Panc1 (cell line): ENCODE measurements around the gene DPP9. TPM values are rescaled to one million over a fixed set of nuclear protein-coding genes. Genes with fewer than 3 reads are reported as not detected.

ENCODE experiments used
- ATAC-seq: fragments of 200-7000 bp; cut with Tn5 transposase; 2 replicates; pipeline ENCODE4 v1.9.1; 2020; ENCODE audit warnings: mild to moderate bottlenecking, moderate library complexity
- BruUV-seq: library from RNA; stranded (reverse); fragments of 400-500 nt; replicated peaks from 2 replicates; lab custom pipeline; 2021; lab: Mats Ljungman, UMichigan
- CTCF ChIA-PET: fragments of 300-600 bp; sonication (Branson Sonifier 250); formaldehyde crosslinking; loops from one replicate; lab custom pipeline; 2022; ENCODE audit warnings: antibody characterized with exemption; lab: Charles Lee
- POLR2A ChIA-PET: fragments of 300-600 bp; sonication (Branson Sonifier 250); formaldehyde crosslinking; loops from one replicate; lab custom pipeline; 2022; ENCODE audit warnings: antibody characterized with exemption; lab: Charles Lee
- DNase-seq: peaks from one replicate; pipeline ENCODE4 v3.0.0-alpha.2; 2010; ENCODE audit warnings: low read depth, low spot score
- H3K27ac ChIP-seq: 2 replicates; pipeline ENCODE4 v1.5.1; 2011; ENCODE audit warnings: mild to moderate bottlenecking, low read length, inconsistent platforms
- H3K27me3 ChIP-seq: fragments of 200-500 bp; sonication (Bioruptor generic); 2 replicates; pipeline ENCODE4 v1.6.0; 2014; ENCODE audit warnings: low read length, inconsistent platforms; ENCODE audit not compliant: control insufficient read depth, insufficient read depth
- H3K36me3 ChIP-seq: fragments of 200-500 bp; sonication (Bioruptor generic); 2 replicates; pipeline ENCODE4 v1.5.1; 2014; ENCODE audit warnings: inconsistent platforms, mild to moderate bottlenecking, low read length, moderate library complexity; ENCODE audit not compliant: control insufficient read depth, insufficient read depth
- H3K4me1 ChIP-seq: 2 replicates; pipeline ENCODE4 v1.5.1; 2011; ENCODE audit warnings: inconsistent platforms, mild to moderate bottlenecking, low read length, moderate library complexity; ENCODE audit not compliant: control insufficient read depth, insufficient read depth
- H3K4me3 ChIP-seq, 2 experiments: 2 replicates each; pipeline ENCODE4 v1.5.1; 2011 to 2012; ENCODE audit warnings: low read depth in 2 of 2, low read length in 2 of 2, mild to moderate bottlenecking in 2 of 2, inconsistent platforms in 1 of 2, moderate library complexity in 1 of 2
- H3K9me3 ChIP-seq: fragments of 200-500 bp; sonication (Bioruptor generic); 2 replicates; pipeline ENCODE4 v1.5.1; 2014; ENCODE audit warnings: low read depth, mild to moderate bottlenecking, inconsistent platforms, low read length, moderate library complexity; ENCODE audit not compliant: control insufficient read depth, insufficient read depth
- CTCF ChIP-seq: fragments of 450-650 bp; IDR thresholded peaks from 2 replicates; pipeline ENCODE4 v1.5.1; 2017; ENCODE audit warnings: mild to moderate bottlenecking
- POLR2AphosphoS5 ChIP-seq: IDR thresholded peaks from 2 replicates; pipeline ENCODE4 v1.6.1; 2012; ENCODE audit warnings: mild to moderate bottlenecking, low read depth, low read length, moderate library complexity
- SIN3A ChIP-seq: IDR thresholded peaks from 2 replicates; pipeline ENCODE4 v1.6.1; 2012; ENCODE audit warnings: low read depth, mild to moderate bottlenecking, low read length, moderate library complexity, borderline replicate concordance; ENCODE audit not compliant: insufficient read depth
- TCF7L2 ChIP-seq: IDR thresholded peaks from 2 replicates; pipeline ENCODE4 v1.6.1; 2011; ENCODE audit warnings: mild to moderate bottlenecking, low read depth, low read length, inconsistent platforms
- in situ Hi-C: cut with HindIII; loops from 2 replicates; pipeline ENCODE4 v1.10.0; 2016; ENCODE audit warnings: low sequenced_read_pairs, low pct_unique_long_range_greater_than_20kb
- intact Hi-C: fragments of 100-400 bp; cut with micrococcal nuclease; formaldehyde crosslinking; loops from one replicate; pipeline ENCODE4 v1.10.0; 2022; ENCODE audit not compliant: unreplicated experiment
- total RNA-seq: library from RNA; stranded (reverse); gene quantifications from one replicate; pipeline ENCODE4 v1.2.1, GENCODE V29; 2021; ENCODE audit not compliant: unreplicated experiment
- TF ChIP-seq, protein P1 (sequence below), 2 experiments: IDR thresholded peaks; 2 replicates each; pipeline ENCODE4 v1.6.1; 2011 to 2012; ENCODE audit warnings: low read depth in 2 of 2, control low read depth in 1 of 2, low read length in 1 of 2, mild to moderate bottlenecking in 1 of 2, moderate library complexity in 1 of 2; ENCODE audit not compliant: insufficient read depth in 1 of 2

Gene DPP9
- total RNA-seq, 1 experiment from 2014 or later = 108 TPM

- Histone ChIP-seq H3K4me1 (peaks cover 7% of the 10 kb centered on the region), H3K36me3 (0 out of 2 replicates have a peak, but pooled peaks cover 2% of the 10 kb centered on the region), H3K27ac (no peak overlapping the region), H3K9me3 (no peaks in the 10 kb centered on the region), H3K4me3 (no peak overlapping the region), H3K27me3 (no peaks in the 10 kb centered on the region)
- ATAC-seq = no peak
- no peak for DNase-seq
- ChIA-PET POLR2A (no interaction called here), CTCF (no interaction called here)
- TF ChIP-seq, protein P1, sequence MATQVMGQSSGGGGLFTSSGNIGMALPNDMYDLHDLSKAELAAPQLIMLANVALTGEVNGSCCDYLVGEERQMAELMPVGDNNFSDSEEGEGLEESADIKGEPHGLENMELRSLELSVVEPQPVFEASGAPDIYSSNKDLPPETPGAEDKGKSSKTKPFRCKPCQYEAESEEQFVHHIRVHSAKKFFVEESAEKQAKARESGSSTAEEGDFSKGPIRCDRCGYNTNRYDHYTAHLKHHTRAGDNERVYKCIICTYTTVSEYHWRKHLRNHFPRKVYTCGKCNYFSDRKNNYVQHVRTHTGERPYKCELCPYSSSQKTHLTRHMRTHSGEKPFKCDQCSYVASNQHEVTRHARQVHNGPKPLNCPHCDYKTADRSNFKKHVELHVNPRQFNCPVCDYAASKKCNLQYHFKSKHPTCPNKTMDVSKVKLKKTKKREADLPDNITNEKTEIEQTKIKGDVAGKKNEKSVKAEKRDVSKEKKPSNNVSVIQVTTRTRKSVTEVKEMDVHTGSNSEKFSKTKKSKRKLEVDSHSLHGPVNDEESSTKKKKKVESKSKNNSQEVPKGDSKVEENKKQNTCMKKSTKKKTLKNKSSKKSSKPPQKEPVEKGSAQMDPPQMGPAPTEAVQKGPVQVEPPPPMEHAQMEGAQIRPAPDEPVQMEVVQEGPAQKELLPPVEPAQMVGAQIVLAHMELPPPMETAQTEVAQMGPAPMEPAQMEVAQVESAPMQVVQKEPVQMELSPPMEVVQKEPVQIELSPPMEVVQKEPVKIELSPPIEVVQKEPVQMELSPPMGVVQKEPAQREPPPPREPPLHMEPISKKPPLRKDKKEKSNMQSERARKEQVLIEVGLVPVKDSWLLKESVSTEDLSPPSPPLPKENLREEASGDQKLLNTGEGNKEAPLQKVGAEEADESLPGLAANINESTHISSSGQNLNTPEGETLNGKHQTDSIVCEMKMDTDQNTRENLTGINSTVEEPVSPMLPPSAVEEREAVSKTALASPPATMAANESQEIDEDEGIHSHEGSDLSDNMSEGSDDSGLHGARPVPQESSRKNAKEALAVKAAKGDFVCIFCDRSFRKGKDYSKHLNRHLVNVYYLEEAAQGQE (IDR thresholded peaks at IDR 0.05; ENCODE audit: insufficient read depth in 1 of 2, low read depth in 2 of 2, low read length in 1 of 2) = no peak
- TF ChIP-seq CTCF (no peak), SIN3A (no peak)
- intact Hi-C loops = no loop called here
- BruUV-seq = TSS peak; percentile 99
- in situ Hi-C loops = no loop called here
These were observed 48.3 kb downstream of the DPP9 start for GRCh38 chr19:4675346-4675745.

DNA sequence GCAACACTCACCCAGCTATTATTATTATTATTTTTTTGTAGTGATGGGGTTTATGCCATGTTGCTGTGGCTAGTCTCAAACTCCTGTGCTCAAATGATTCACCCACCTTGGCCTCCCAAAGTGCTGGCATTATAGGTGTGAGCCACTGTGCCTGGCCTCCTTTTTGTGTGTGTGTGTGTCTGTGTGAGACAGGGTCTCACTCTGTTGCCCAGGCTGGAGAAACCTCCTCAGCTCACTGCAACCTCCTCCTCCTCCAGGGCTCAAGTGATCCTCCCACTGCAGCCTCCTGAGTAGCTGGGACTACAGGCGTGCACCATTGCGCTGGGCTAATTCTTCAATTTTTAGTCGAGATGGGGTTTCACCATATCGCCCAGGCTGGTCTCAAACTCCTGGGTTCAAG is 49.9 kb downstream of the DPP9 start:
- POLR2A ChIA-PET = no interaction called here
- H3K36me3 ChIP-seq = peaks cover 2% of the 10 kb centered on the region; the same call in 1 of the 2 replicates
- H3K9me3 ChIP-seq = no peaks in the 10 kb centered on the region
- TF ChIP-seq POLR2AphosphoS5 = no peak; the same call in 1 of the 2 replicates
- DNase-seq = no peak
- in situ Hi-C loops (no loop called here), intact Hi-C loops (no loop called here)
- BruUV-seq = no TSS peak
- ATAC-seq = no peak
- CTCF ChIA-PET = no interaction called here
- no peak overlapping the region for H3K4me3 ChIP-seq
- H3K4me1 ChIP-seq = peaks cover 7% of the 10 kb centered on the region
- no peaks in the 10 kb centered on the region for H3K27me3 ChIP-seq
- H3K27ac ChIP-seq = no peak overlapping the region

GRCh38 chr19:4673216-4673615 is 50.4 kb downstream of the DPP9 start:
- CTCF ChIA-PET = no interaction called here
- no peaks in the 10 kb centered on the region for H3K27me3 ChIP-seq
- H3K9me3 ChIP-seq = no peaks in the 10 kb centered on the region
- TF ChIP-seq POLR2AphosphoS5 (no peak), TCF7L2 (no peak)
- no peaks in the 10 kb centered on the region; the same call in 1 of the 2 replicates for H3K36me3 ChIP-seq
- intact Hi-C loops (no loop called here), in situ Hi-C loops (no loop called here)
- POLR2A ChIA-PET = no interaction called here
- peaks cover 7% of the 10 kb centered on the region for H3K4me1 ChIP-seq
- H3K4me3 ChIP-seq = no peak overlapping the region
- BruUV-seq = no TSS peak
- DNase-seq (no peak), ATAC-seq (no peak)
- no peak overlapping the region for H3K27ac ChIP-seq
